Measurements from ENCODE around the gene NFIA. TPM values are rescaled to one million over a fixed set of nuclear protein-coding genes. Genes with fewer than 3 reads are reported as not detected.

The NFIA gene
- total and polyA plus RNA-seq, 2 of the 13 experiments (the other 11 are each of a cell fraction or from before 2014, with no cell fraction given) = 14.7 to 28.5 TPM

DNA sequence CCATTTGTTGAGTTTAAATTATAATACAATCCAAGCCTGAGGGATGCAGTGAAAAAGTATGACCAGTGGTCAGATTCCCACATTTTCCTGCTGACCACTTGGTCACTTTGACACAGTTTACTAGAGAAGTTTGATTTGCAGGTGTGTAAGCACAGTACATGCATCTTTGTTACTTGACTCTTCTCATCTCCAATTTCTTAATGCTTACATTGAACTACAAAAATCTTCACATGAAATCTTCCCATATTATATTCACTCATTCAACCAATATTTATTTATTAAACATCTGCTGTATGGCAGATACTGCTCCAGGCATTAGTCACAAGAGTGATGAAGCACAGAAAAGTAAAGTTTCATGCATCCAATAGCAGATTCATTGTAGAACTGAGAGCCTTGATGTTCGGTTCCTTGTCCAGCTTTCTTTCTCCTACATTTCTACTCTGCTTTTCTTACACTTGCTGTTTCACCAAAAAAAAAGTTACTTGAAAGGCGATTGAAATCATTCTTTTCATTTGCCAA, 211.7 kb downstream of the NFIA start:
- BruUV-seq (replicated peaks) = no TSS peak
- in situ Hi-C loops (cut with HindIII; ENCODE audit: extremely low pct_ligation_motif_present, low pct_unique_long_range_greater_than_20kb) (loop anchor here (10.0 kb wide), 1 partner anchor 59 kb away; no protein-coding TSS in a partner anchor), intact Hi-C loops (cut with micrococcal nuclease; ENCODE audit: unreplicated experiment) (loop anchor here (2.0 kb wide), 1 partner anchor 43 kb away; no protein-coding TSS in a partner anchor)
- Histone ChIP-seq H3K27me3 (ENCODE audit: control insufficient read depth in 1 of 2, insufficient read depth in 2 of 2, low read length in 2 of 2) (no peaks in the 10 kb centered on the region), H2AFZ (ENCODE audit: low read length) (no peak overlapping the region), H3K4me2 (ENCODE audit: low read depth, low read length) (no peak overlapping the region), H3K27ac (ENCODE audit: extremely low read length, insufficient read depth, low read length) (no peak overlapping the region), H3K4me1 (ENCODE audit: insufficient read depth, low read length) (peaks cover 89% of the 10 kb centered on the region), H3K9ac (ENCODE audit: insufficient read depth, low read depth, low read length) (no peak overlapping the region), H3K79me2 (ENCODE audit: insufficient read depth, low read length) (peaks cover 49% of the 10 kb centered on the region), H3K36me3 (replicated peaks in 1 of 2; ENCODE audit: control insufficient read depth in 1 of 2, insufficient read depth in 2 of 2, low read length in 2 of 2) (0 out of 5 replicates have a peak, but pooled peaks cover 0 to 6% of the 10 kb centered on the region in 2 experiments), H3K9me3 (ENCODE audit: low read length) (no peaks in the 10 kb centered on the region), H4K20me1 (ENCODE audit: insufficient read depth, low read length) (0 out of 2 replicates have a peak, but pooled peaks cover 4% of the 10 kb centered on the region), H3K4me3 (replicated peaks in 1 of 3; ENCODE audit: insufficient read depth in 1 of 3, low read depth in 2 of 3, low read length in 3 of 3) (no peak overlapping the region)
- CTCF ChIA-PET (ENCODE audit: low intra/inter-chr PET ratio, low total read pairs) = no interaction called here
- POLR2A ChIA-PET = no interaction called here
- FAIRE-seq (no peak), ATAC-seq (no peak), DNase-seq (ENCODE audit: low spot score) (no peak)
- 98% methylated on average over 2 of the region's 2 CpGs for WGBS (ENCODE audit: low lambda C conversion rate)
- TF ChIP-seq ZNF496 (CRISPR knock-in tag; IDR thresholded peaks at IDR 0.05; ENCODE audit: insufficient replicate concordance) (no peak), ZNF33A (CRISPR knock-in tag; IDR thresholded peaks at IDR 0.05; ENCODE audit: borderline replicate concordance) (no peak), ZIK1 (CRISPR knock-in tag; IDR thresholded peaks at IDR 0.05; ENCODE audit: borderline replicate concordance, low read depth) (no peak), ZNF296 (CRISPR knock-in tag; conservative IDR thresholded peaks at IDR 0.05) (no peak)

DNA sequence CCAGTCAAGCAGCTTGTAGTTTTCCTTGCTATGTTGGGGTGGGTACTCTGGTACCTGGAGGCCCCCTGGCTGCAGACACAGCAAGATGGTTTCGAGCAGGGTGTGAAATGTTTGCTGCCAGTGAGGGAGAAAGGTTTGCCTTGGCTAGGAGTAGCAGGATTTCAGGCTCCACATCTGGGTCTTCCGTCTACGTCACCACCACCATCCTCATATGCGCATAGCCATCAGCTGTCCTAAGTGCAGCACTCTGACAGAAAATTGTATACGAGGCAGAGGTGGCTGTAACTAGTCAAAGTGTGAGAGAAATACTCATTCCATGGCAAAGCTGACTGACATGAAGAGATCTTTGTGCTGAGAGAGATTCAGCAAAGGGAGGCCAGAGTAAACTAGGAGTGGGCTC, 212.6 kb downstream of the NFIA start:
- ChIA-PET POLR2A (no interaction called here), CTCF (ENCODE audit: low intra/inter-chr PET ratio, low total read pairs) (no interaction called here)
- H3K4me1 ChIP-seq (ENCODE audit: insufficient read depth, low read length) = peaks cover 98% of the 10 kb centered on the region
- 99% methylated on average over 5 of the region's 5 CpGs for WGBS (ENCODE audit: low lambda C conversion rate)
- H2AFZ ChIP-seq (ENCODE audit: low read length) = no peak overlapping the region
- FAIRE-seq (no peak), ATAC-seq (no peak), DNase-seq (ENCODE audit: low spot score) (no peak)
- no peak overlapping the region for H3K4me3 ChIP-seq (replicated peaks in 1 of 3; ENCODE audit: insufficient read depth in 1 of 3, low read depth in 2 of 3, low read length in 3 of 3)
- peaks cover 48% of the 10 kb centered on the region for H3K79me2 ChIP-seq (ENCODE audit: insufficient read depth, low read length)
- in situ Hi-C loops (cut with HindIII; ENCODE audit: extremely low pct_ligation_motif_present, low pct_unique_long_range_greater_than_20kb) (loop anchor here (10.0 kb wide), 1 partner anchor 60 kb away; no protein-coding TSS in a partner anchor), intact Hi-C loops (cut with micrococcal nuclease; ENCODE audit: unreplicated experiment) (no loop called here)
- no peak overlapping the region for H3K9ac ChIP-seq (ENCODE audit: insufficient read depth, low read depth, low read length)
- no peaks in the 10 kb centered on the region for H3K27me3 ChIP-seq (ENCODE audit: control insufficient read depth in 1 of 2, insufficient read depth in 2 of 2, low read length in 2 of 2)
- H3K36me3 ChIP-seq (replicated peaks in 1 of 2; ENCODE audit: control insufficient read depth in 1 of 2, insufficient read depth in 2 of 2, low read length in 2 of 2) = 0 out of 5 replicates have a peak, but pooled peaks cover 0 to 6% of the 10 kb centered on the region in 2 experiments
- H3K27ac ChIP-seq (ENCODE audit: extremely low read length, insufficient read depth, low read length) = no peak overlapping the region
- H3K4me2 ChIP-seq (ENCODE audit: low read depth, low read length) = no peak overlapping the region
- 0 out of 2 replicates have a peak, but pooled peaks cover 4% of the 10 kb centered on the region for H4K20me1 ChIP-seq (ENCODE audit: insufficient read depth, low read length)
- no peaks in the 10 kb centered on the region for H3K9me3 ChIP-seq (ENCODE audit: low read length)
- BruUV-seq (replicated peaks) = no TSS peak
- TF ChIP-seq ZNF644 (CRISPR knock-in tag; IDR thresholded peaks at IDR 0.05; ENCODE audit: low read depth) (no peak), RBM39 (IDR thresholded peaks at IDR 0.05; ENCODE audit: low read depth, low read length, poor library complexity, severe bottlenecking) (no peak), PTBP1 (IDR thresholded peaks at IDR 0.05; ENCODE audit: low read depth, low read length, poor library complexity, severe bottlenecking) (no peak), ZNF205 (CRISPR knock-in tag; IDR thresholded peaks at IDR 0.05) (no peak), GZF1 (CRISPR knock-in tag; IDR thresholded peaks at IDR 0.05) (no peak), ZNF550 (CRISPR knock-in tag; IDR thresholded peaks at IDR 0.05; ENCODE audit: borderline replicate concordance) (no peak), PITX1 (CRISPR knock-in tag; IDR thresholded peaks at IDR 0.05) (no peak), KDM1A (CRISPR knock-in tag; IDR thresholded peaks at IDR 0.05) (no peak), CERS6 (CRISPR knock-in tag; IDR thresholded peaks at IDR 0.05) (no peak), ZIK1 (CRISPR knock-in tag; IDR thresholded peaks at IDR 0.05; ENCODE audit: borderline replicate concordance, low read depth) (no peak), NONO (IDR thresholded peaks at IDR 0.05) (no peak), NONO (CRISPR knock-in tag; conservative IDR thresholded peaks at IDR 0.05) (no peak), ZNF670 (CRISPR knock-in tag; IDR thresholded peaks at IDR 0.05; ENCODE audit: borderline replicate concordance) (no peak), ATF5 (CRISPR knock-in tag; IDR thresholded peaks at IDR 0.05; ENCODE audit: low read depth) (no peak), ZNF598 (CRISPR knock-in tag; IDR thresholded peaks at IDR 0.05; ENCODE audit: borderline replicate concordance) (no peak)
